H9 (cell line): ENCODE data around the gene MAZ. TPM values are rescaled to one million over a fixed set of nuclear protein-coding genes. Genes with fewer than 3 reads are reported as not detected.

Experiments used
- DNase-seq: peaks from one replicate; pipeline ENCODE4 v3.0.0-alpha.2; 2017
- H2AFZ ChIP-seq: one replicate; pipeline ENCODE4 v1.6.1; 2013; ENCODE audit warnings: mild to moderate bottlenecking, low read length, control low read depth, moderate library complexity
- H2AK5ac ChIP-seq: 2 replicates; pipeline ENCODE4 v1.6.1; 2013; ENCODE audit warnings: low read length, control low read depth, mixed read lengths; ENCODE audit not compliant: insufficient read length
- H2BK120ac ChIP-seq: one replicate; pipeline ENCODE4 v1.6.1; 2013; ENCODE audit warnings: low read depth, mild to moderate bottlenecking, low read length, control low read depth, inconsistent platforms; ENCODE audit not compliant: poor library complexity, severe bottlenecking
- H2BK12ac ChIP-seq: 2 replicates; pipeline ENCODE4 v1.6.1; 2013; ENCODE audit warnings: low read length, control low read depth, mixed read lengths, low read depth; ENCODE audit not compliant: insufficient read length
- H2BK15ac ChIP-seq: 2 replicates; pipeline ENCODE4 v1.6.1; 2013; ENCODE audit warnings: low read depth, low read length, control low read depth
- H2BK20ac ChIP-seq: one replicate; pipeline ENCODE4 v1.6.1; 2013; ENCODE audit warnings: low read depth, mild to moderate bottlenecking, low read length, control low read depth, inconsistent platforms; ENCODE audit not compliant: poor library complexity, severe bottlenecking
- H2BK5ac ChIP-seq: 2 replicates; pipeline ENCODE4 v1.6.1; 2013; ENCODE audit warnings: low read length, control low read depth, mixed read lengths; ENCODE audit not compliant: insufficient read length
- H3K14ac ChIP-seq: 2 replicates; pipeline ENCODE4 v1.6.1; 2013; ENCODE audit warnings: low read length, control low read depth; ENCODE audit not compliant: insufficient read depth
- H3K18ac ChIP-seq: 2 replicates; pipeline ENCODE4 v1.6.1; 2013; ENCODE audit warnings: low read depth, mild to moderate bottlenecking, mixed read lengths, low read length, control low read depth; ENCODE audit not compliant: insufficient read length
- H3K23ac ChIP-seq: 2 replicates; pipeline ENCODE4 v1.6.1; 2013; ENCODE audit warnings: low read length, control low read depth, mixed read lengths, low read depth; ENCODE audit not compliant: insufficient read length
- H3K23me2 ChIP-seq: 2 replicates; pipeline ENCODE4 v1.6.1; 2013; ENCODE audit warnings: low read depth, mild to moderate bottlenecking, mixed read lengths, low read length, control low read depth; ENCODE audit not compliant: insufficient read length, poor library complexity, severe bottlenecking
- H3K27ac ChIP-seq: 2 replicates; pipeline ENCODE4 v1.5.1; 2013; ENCODE audit warnings: low read length, control low read depth, mixed read lengths, low read depth; ENCODE audit not compliant: insufficient read length
- H3K27me3 ChIP-seq: 2 replicates; pipeline ENCODE4 v1.6.1; 2013; ENCODE audit warnings: low read length, control low read depth, inconsistent platforms; ENCODE audit not compliant: insufficient read depth
- H3K4ac ChIP-seq: 2 replicates; pipeline ENCODE4 v1.6.1; 2013; ENCODE audit warnings: low read depth, mild to moderate bottlenecking, control low read depth, inconsistent platforms, low read length, moderate library complexity
- H3K4me1 ChIP-seq: 2 replicates; pipeline ENCODE4 v1.6.1; 2013; ENCODE audit warnings: low read length, control low read depth, inconsistent platforms; ENCODE audit not compliant: insufficient read depth
- H3K4me2 ChIP-seq: 2 replicates; pipeline ENCODE4 v1.6.1; 2013; ENCODE audit warnings: low read length, control low read depth, mixed read lengths; ENCODE audit not compliant: insufficient read length, insufficient read depth
- H3K56ac ChIP-seq: 2 replicates; pipeline ENCODE4 v1.6.1; 2013; ENCODE audit warnings: low read depth, mild to moderate bottlenecking, mixed read lengths, low read length, control low read depth; ENCODE audit not compliant: insufficient read length
- H3K79me1 ChIP-seq: 2 replicates; pipeline ENCODE4 v1.6.1; 2013; ENCODE audit warnings: low read depth, mild to moderate bottlenecking, moderate library complexity, low read length, control low read depth, inconsistent platforms; ENCODE audit not compliant: insufficient read depth, poor library complexity, severe bottlenecking
- H3K79me2 ChIP-seq: 2 replicates; pipeline ENCODE4 v1.6.1; 2013; ENCODE audit warnings: low read length, control low read depth, inconsistent platforms; ENCODE audit not compliant: insufficient read depth
- H3K9ac ChIP-seq: 2 replicates; pipeline ENCODE4 v1.6.1; 2013; ENCODE audit warnings: low read length, control low read depth, mixed read lengths; ENCODE audit not compliant: insufficient read length; ENCODE audit errors: extremely low read depth
- H3K9me3 ChIP-seq: one replicate; pipeline ENCODE4 v1.6.1; 2013; ENCODE audit warnings: low read depth, low read length, inconsistent platforms; ENCODE audit not compliant: control insufficient read depth
- H3T11ph ChIP-seq: one replicate; pipeline ENCODE4 v1.6.1; 2013; ENCODE audit warnings: mild to moderate bottlenecking, low read length, control low read depth, inconsistent platforms
- H4K20me1 ChIP-seq: one replicate; pipeline ENCODE4 v1.6.1; 2013; ENCODE audit not compliant: control insufficient read depth, insufficient read length, insufficient read depth
- H4K5ac ChIP-seq: 2 replicates; pipeline ENCODE4 v1.6.1; 2013; ENCODE audit warnings: low read depth, mild to moderate bottlenecking, mixed read lengths, low read length, control low read depth; ENCODE audit not compliant: insufficient read length
- H4K8ac ChIP-seq: replicated peaks from 2 replicates; pipeline ENCODE4 v1.6.1; 2013; ENCODE audit warnings: low read length, control low read depth, mixed read lengths, low read depth; ENCODE audit not compliant: insufficient read length
- H4K91ac ChIP-seq: 2 replicates; pipeline ENCODE4 v1.6.1; 2013; ENCODE audit warnings: low read depth, mild to moderate bottlenecking, moderate library complexity, mixed read lengths, low read length, control low read depth; ENCODE audit not compliant: insufficient read length
- H3K27ac Mint-ChIP-seq, 3 experiments: 2 replicates in 2 of 3; 3 replicates in 1 of 3; pipeline ENCODE4 v1.8.0; 2020 to 2021; ENCODE audit warnings: mixed read lengths in 3 of 3, mild to moderate bottlenecking in 1 of 3, moderate library complexity in 1 of 3
- H3K27me3 Mint-ChIP-seq: 2 replicates; pipeline ENCODE4 v1.8.0; 2021; ENCODE audit warnings: low read depth, mild to moderate bottlenecking, moderate library complexity, mixed read lengths
- H3K36me3 Mint-ChIP-seq, 3 experiments: 2 replicates in 2 of 3; 3 replicates in 1 of 3; pipeline ENCODE4 v1.8.0; 2020 to 2021; ENCODE audit warnings: low read depth in 3 of 3, mixed read lengths in 3 of 3; ENCODE audit not compliant: insufficient read depth in 1 of 3
- H3K4me1 Mint-ChIP-seq, 2 experiments: 2 replicates each; pipeline ENCODE4 v1.8.0; 2020; ENCODE audit warnings: mixed read lengths in 2 of 2
- H3K4me3 Mint-ChIP-seq, 2 experiments: 2 replicates in 1 of 2; 3 replicates in 1 of 2; pipeline ENCODE4 v1.8.0; 2020 to 2021; ENCODE audit warnings: mild to moderate bottlenecking in 2 of 2, mixed read lengths in 2 of 2, moderate library complexity in 1 of 2
- H3K9me3 Mint-ChIP-seq, 2 experiments: 2 replicates in 1 of 2; 3 replicates in 1 of 2; pipeline ENCODE4 v1.8.0; 2020; ENCODE audit warnings: mild to moderate bottlenecking in 2 of 2, mixed read lengths in 2 of 2, moderate library complexity in 1 of 2
- CTCF ChIP-seq: fragments of 200-600 bp; sonication (generic); conservative IDR thresholded peaks from 3 replicates; pipeline ENCODE4 v1.8.0; 2021; ENCODE audit warnings: antibody characterized with exemption, mild to moderate bottlenecking
- WGBS: extraction: QIAGEN DNeasy Blood & Tissue Kit; methylation state at CpG from one replicate; pipeline ENCODE4 v1.1.7; 2013; ENCODE audit warnings: missing lambda C conversion rate, low lambda C conversion rate, mixed read lengths; ENCODE audit not compliant: insufficient read length; ENCODE audit errors: extremely low coverage; 5-methylcytosine and 5-hydroxymethylcytosine counted together
- total RNA-seq: library from RNA; stranded (reverse); gene quantifications from 2 replicates; pipeline ENCODE4 v1.2.1, GENCODE V29; 2021

MAZ gene
- total RNA-seq, 1 experiment from 2014 or later, result 412 TPM

- WGBS, result no CpG with 5 or more reads among the region's 10 CpGs
- no peak within 1 kb of the TSS for H3T11ph ChIP-seq
- no peak within 1 kb of the TSS for H2AK5ac ChIP-seq
- no peak within 1 kb of the TSS for H2BK12ac ChIP-seq
- H3K23ac ChIP-seq, result no peak within 1 kb of the TSS
- no peak within 1 kb of the TSS for H3K27ac ChIP-seq
- H3K4me2 ChIP-seq, result no peak within 1 kb of the TSS
- Mint-ChIP-seq H3K4me3 (no peak within 1 kb of the TSS; a peak in 1 of 5 replicates), H3K27me3 (peaks cover 38% of the 10 kb centered on the region), H3K36me3 (no peaks in the 10 kb centered on the region), H3K9me3 (no peaks in the 10 kb centered on the region), H3K4me1 (peaks cover 10 to 16% of the 10 kb centered on the region in 2 experiments; a peak in 3 of 4 replicates), H3K27ac (no peak within 1 kb of the TSS)
- no peak within 1 kb of the TSS for H4K91ac ChIP-seq
- no peak within 1 kb of the TSS for H2BK5ac ChIP-seq
- H2BK15ac ChIP-seq, result no peak within 1 kb of the TSS
- no peaks in the 10 kb centered on the region for H3K79me1 ChIP-seq
- H2BK120ac ChIP-seq, result no peak within 1 kb of the TSS
- DNase-seq, result no peak
- no peaks in the 10 kb centered on the region for H3K79me2 ChIP-seq
- H4K20me1 ChIP-seq, result no peaks in the 10 kb centered on the region
- H4K5ac ChIP-seq, result no peak within 1 kb of the TSS
- no peaks in the 10 kb centered on the region; the same call in 1 of the 2 replicates for H3K27me3 ChIP-seq
- H3K9me3 ChIP-seq, result no peaks in the 10 kb centered on the region
- H4K8ac ChIP-seq, result no peak within 1 kb of the TSS
- H3K23me2 ChIP-seq, result no peaks in the 10 kb centered on the region
- H2AFZ ChIP-seq, result no peak within 1 kb of the TSS
- H3K4ac ChIP-seq, result no peak within 1 kb of the TSS
- H3K18ac ChIP-seq, result no peak within 1 kb of the TSS
- no peak within 1 kb of the TSS for H3K9ac ChIP-seq
- H3K14ac ChIP-seq, result no peak within 1 kb of the TSS
- H2BK20ac ChIP-seq, result no peak within 1 kb of the TSS
- no peaks in the 10 kb centered on the region for H3K4me1 ChIP-seq
- no peak for TF ChIP-seq CTCF
- H3K56ac ChIP-seq, result no peak within 1 kb of the TSS
These were observed 28.6 kb upstream of the MAZ start, which contains the start of gene ZG16 for GRCh38 chr16:29777576-29778350. Gene ZG16, plus strand, starts transcription at chr16:29778256. Its CDS starts 1,011 bp downstream, at chr16:29779267.
